ENCODE results near the gene SCPEP1.

DNA sequence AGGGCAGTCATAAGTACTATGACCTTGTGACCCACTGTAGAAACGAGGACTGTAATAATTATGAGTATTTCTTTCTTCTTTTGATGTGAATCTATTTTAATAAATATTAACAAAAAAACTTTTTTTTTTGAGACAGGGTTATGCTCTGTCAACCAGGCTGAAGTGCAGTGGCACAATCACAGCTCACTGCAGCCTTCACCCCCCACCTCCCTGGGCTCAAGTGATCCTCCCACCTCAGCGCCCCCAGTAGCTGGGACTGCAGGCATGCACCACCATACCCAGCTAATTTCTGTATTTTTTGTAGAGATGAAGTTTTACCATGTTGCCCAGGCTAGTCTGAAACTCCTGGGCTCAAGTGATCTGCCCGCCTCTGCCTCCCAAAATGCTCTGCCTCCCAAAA, 32.6 kb downstream of the SCPEP1 start:
- TF ChIP-seq, protein P1, sequence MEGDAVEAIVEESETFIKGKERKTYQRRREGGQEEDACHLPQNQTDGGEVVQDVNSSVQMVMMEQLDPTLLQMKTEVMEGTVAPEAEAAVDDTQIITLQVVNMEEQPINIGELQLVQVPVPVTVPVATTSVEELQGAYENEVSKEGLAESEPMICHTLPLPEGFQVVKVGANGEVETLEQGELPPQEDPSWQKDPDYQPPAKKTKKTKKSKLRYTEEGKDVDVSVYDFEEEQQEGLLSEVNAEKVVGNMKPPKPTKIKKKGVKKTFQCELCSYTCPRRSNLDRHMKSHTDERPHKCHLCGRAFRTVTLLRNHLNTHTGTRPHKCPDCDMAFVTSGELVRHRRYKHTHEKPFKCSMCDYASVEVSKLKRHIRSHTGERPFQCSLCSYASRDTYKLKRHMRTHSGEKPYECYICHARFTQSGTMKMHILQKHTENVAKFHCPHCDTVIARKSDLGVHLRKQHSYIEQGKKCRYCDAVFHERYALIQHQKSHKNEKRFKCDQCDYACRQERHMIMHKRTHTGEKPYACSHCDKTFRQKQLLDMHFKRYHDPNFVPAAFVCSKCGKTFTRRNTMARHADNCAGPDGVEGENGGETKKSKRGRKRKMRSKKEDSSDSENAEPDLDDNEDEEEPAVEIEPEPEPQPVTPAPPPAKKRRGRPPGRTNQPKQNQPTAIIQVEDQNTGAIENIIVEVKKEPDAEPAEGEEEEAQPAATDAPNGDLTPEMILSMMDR (IDR thresholded peaks at IDR 0.05), result no peak
- TF ChIP-seq POLR2A (IDR thresholded peaks at IDR 0.05), result no peak
